HG03175 (cell line): ENCODE results near the gene VCX.
A peak's percentile ranks its signal among the peaks of the same experiment; 100 is the strongest.
"Not testable (repeated sequence)": the region's sequence is repeated elsewhere in the genome, so short reads cannot be mapped to it uniquely, and the experiment has no call there.

ENCODE experiments used
- ATAC-seq: cut with Tn5 transposase; IDR thresholded peaks from one replicate; pipeline ENCODE4 v1.9.1; 2021; ENCODE audit warnings: mild to moderate bottlenecking, moderate library complexity; ENCODE audit not compliant: unreplicated experiment

The VCX gene

GRCh38 chrX:7842871-7843270, at the start of gene VCX:
TSS of gene VCX (plus strand) at chrX:7843171. CDS start at chrX:7843204, 33 bp downstream.
- ATAC-seq = not testable (repeated sequence)

GRCh38 chrX:7798327-7798726, 44.6 kb upstream of the VCX start:
- no peak for ATAC-seq

DNA sequence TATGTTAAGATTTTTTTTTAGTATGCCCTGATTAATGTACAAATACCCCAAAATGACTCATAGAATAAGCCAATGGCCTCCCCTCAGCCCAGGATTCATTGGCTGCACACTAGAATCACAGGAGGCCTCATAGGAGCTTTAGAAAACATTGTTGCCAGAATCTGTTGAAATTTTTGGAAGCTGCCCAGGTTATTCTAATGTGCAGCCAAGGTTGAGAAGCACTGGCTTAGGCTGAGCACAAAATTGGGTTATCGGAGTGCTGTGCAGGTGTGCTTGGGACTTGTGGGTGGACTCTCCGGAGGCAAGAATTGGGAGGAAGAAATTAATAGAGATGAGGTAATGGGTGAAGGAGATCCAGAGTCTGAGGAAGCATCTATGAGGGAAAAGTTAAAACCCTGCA, 41.3 kb upstream of the VCX start:
- ATAC-seq = no peak

DNA sequence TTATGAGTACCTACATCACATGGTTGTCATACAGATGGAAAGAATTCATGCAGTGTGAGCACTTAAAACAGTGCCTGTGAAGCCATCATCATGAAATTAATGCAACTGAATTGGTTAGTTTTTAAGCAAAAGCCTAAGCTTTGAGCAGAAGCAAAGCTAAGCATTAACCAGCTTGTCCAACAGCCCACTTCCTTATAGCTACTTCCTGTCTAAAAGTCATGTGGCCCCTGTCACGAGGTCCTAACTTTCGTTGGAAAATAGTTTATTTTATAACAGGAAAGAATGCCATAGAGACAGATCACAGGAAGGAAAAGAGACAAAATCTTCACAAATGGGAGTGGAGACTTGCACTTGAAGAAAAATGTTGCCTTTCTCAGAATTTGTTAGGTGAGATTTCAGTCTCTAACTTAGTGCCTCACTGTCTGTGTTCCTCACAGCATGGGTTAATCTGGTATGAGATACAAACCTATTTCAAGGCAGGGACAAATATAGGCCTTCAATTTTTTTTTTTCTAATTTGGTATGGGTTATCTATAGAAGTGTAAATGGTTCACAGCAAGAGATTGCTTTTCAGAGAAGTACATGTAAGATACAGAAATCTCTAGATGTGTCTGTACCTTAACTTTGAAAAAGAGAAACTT, 27.7 kb upstream of the VCX start:
- no peak for ATAC-seq

DNA sequence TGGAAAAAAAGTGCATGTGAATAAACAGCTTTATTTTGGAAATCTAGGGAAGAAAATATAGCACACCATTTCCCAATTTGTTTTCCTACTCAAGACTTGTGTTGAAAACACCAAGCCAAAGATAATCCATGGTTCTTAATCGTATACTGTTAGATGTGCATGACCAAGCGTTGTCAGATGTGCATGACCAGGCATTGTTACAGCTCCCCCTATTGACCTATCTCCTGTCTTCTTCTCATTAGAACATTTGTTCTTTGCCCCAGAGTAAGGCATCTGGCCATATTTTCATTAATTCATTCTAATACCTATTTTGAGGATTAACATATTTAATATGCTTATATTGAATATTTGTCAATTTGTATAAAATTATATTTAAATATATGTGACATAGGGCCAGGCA, 14.4 kb upstream of the VCX start:
- ATAC-seq = no peak

GRCh38 chrX:7841084-7841805, 1.7 kb upstream of the VCX start:
- ATAC-seq = peak; percentile 60

GRCh38 chrX:7852166-7852565, 9.2 kb downstream of the VCX start:
- ATAC-seq = no peak

- ATAC-seq = no peak
These were observed 29.1 kb downstream of the VCX start for GRCh38 chrX:7872042-7872441.

GRCh38 chrX:7876957-7877356, 34.0 kb downstream of the VCX start:
- ATAC-seq = no peak

DNA sequence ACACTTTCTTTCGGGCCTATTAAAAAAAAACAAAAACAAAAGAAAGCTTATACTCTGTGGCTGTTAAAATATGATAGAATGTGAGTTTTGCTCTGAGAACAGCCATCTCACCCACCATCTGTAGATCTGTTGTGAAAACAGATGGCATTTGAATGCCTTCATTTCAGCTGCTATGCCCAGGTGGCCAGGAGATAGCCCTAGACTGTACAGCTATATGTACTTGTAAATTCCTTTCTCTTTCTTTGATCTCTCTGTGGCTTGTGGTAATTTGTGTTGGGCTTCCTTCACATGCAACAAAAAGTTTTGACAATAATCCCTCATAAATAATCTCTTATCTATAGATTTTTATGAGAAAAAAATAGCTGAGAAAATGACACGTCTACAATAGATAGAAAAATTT, 46.2 kb downstream of the VCX start:
- no peak for ATAC-seq

DNA sequence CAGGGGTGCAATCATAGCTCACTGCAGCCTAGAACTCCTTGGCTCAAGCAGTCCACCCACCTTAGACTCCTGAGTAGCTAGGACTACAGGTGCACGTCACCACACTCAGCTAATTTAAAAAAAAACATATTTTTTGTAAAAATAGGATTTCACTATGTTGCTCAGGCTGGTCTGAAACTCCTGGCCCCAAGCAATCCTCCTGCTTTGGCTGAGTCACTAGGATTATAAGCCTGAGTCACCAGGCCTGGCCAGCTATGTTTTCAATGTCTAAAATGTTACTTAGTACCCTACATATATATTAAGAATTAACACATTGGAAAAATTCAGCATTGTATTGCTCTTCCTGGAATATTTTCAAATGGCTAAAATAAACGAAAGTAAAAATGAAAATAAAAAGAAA, 46.7 kb downstream of the VCX start:
- no peak for ATAC-seq

DNA sequence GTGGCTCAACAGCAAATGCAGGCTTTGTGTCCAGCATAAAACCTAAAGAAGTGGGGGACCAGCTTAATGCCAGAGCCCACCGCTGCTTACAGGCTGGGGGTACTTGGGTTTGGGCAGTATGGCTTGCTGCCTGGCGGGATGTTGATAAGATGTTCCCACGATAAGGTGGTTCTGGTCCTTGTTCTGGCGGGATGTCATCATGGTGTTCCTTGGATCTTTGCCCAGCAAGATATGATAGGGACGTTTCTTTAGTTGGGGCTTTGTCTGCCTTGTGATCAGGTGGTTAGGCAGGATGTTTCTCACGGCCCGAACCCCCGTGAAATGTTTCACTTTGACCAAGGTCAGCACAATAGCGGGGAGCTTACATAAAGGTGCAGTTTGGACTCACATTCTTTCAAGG, 49.0 kb downstream of the VCX start:
- no peak for ATAC-seq
